ENCODE measurements around the gene NACC1.

- TF ChIP-seq CBX8 (IDR thresholded peaks at IDR 0.05) (no peak), CEBPB (IDR thresholded peaks at IDR 0.05) (no peak), POLR2A (IDR thresholded peaks at IDR 0.05; ENCODE audit: low read length) (no peak)
These were observed 790 bp upstream of the NACC1 start for GRCh38 chr19:13117176-13117771.
